ENCODE results near the gene WWC2. TPM values are rescaled to one million over a fixed set of nuclear protein-coding genes. Genes with fewer than 3 reads are reported as not detected.

Gene WWC2
- total RNA-seq, 1 experiment from 2014 or later: 80.3 TPM

GRCh38 chr4:183100827-183101226 is 1.8 kb downstream of the WWC2 start:
- no peaks in the 10 kb centered on the region for H3K36me3 ChIP-seq (ENCODE audit: control insufficient read depth, insufficient read depth, low read length)
- H3K9me3 ChIP-seq (ENCODE audit: control insufficient read depth, insufficient read depth, low read depth, low read length): no peaks in the 10 kb centered on the region
- peak overlapping the region; percentile 61; the same call in 1 of the 2 replicates for H3K27ac ChIP-seq (ENCODE audit: low read length)
- ChIA-PET CTCF (no interaction called here), POLR2A (no interaction called here)
- no peak for DNase-seq (ENCODE audit: low read depth, low spot score)
- no peak for ATAC-seq
- peak overlapping the region; percentile 74 to 81 for H3K4me3 ChIP-seq (ENCODE audit: low read depth in 2 of 2, low read length in 2 of 2)
- H3K27me3 ChIP-seq (ENCODE audit: control insufficient read depth, insufficient read depth, low read length): no peaks in the 10 kb centered on the region
- no TSS peak for BruUV-seq (replicated peaks)
- TF ChIP-seq POLR2AphosphoS5 (IDR thresholded peaks at IDR 0.05; ENCODE audit: low read depth, low read length): no peak
- TF ChIP-seq SIN3A (IDR thresholded peaks at IDR 0.05; ENCODE audit: borderline replicate concordance, insufficient read depth, low read depth, low read length): no peak
- TF ChIP-seq CTCF (IDR thresholded peaks at IDR 0.05): no peak
- TF ChIP-seq REST (IDR thresholded peaks at IDR 0.05; ENCODE audit: insufficient read depth in 1 of 2, low read depth in 2 of 2, low read length in 1 of 2): no peak
- no peak for TF ChIP-seq TCF7L2 (IDR thresholded peaks at IDR 0.05; ENCODE audit: low read depth, low read length)
- intact Hi-C loops (cut with micrococcal nuclease; ENCODE audit: unreplicated experiment): no loop called here
- in situ Hi-C loops (cut with HindIII; ENCODE audit: low pct_unique_long_range_greater_than_20kb, low sequenced_read_pairs): no loop called here
- peaks cover 15% of the 10 kb centered on the region for H3K4me1 ChIP-seq (ENCODE audit: control insufficient read depth, insufficient read depth, low read length)

- in situ Hi-C loops (cut with HindIII; ENCODE audit: low pct_unique_long_range_greater_than_20kb, low sequenced_read_pairs): no loop called here
- no peaks in the 10 kb centered on the region for H3K36me3 ChIP-seq (ENCODE audit: control insufficient read depth, insufficient read depth, low read length)
- H3K27me3 ChIP-seq (ENCODE audit: control insufficient read depth, insufficient read depth, low read length): no peaks in the 10 kb centered on the region
- no TSS peak for BruUV-seq (replicated peaks)
- intact Hi-C loops (cut with micrococcal nuclease; ENCODE audit: unreplicated experiment): no loop called here
- H3K9me3 ChIP-seq (ENCODE audit: control insufficient read depth, insufficient read depth, low read depth, low read length): no peaks in the 10 kb centered on the region
- no peak for DNase-seq (ENCODE audit: low read depth, low spot score)
- TF ChIP-seq SIN3A (IDR thresholded peaks at IDR 0.05; ENCODE audit: borderline replicate concordance, insufficient read depth, low read depth, low read length) (no peak), TCF7L2 (IDR thresholded peaks at IDR 0.05; ENCODE audit: low read depth, low read length) (no peak), CTCF (IDR thresholded peaks at IDR 0.05) (no peak), REST (IDR thresholded peaks at IDR 0.05; ENCODE audit: insufficient read depth in 1 of 2, low read depth in 2 of 2, low read length in 1 of 2) (no peak), POLR2AphosphoS5 (IDR thresholded peaks at IDR 0.05; ENCODE audit: low read depth, low read length) (no peak)
- peaks cover 18% of the 10 kb centered on the region for H3K4me1 ChIP-seq (ENCODE audit: control insufficient read depth, insufficient read depth, low read length)
- peak overlapping the region in 1 of 2 experiments; percentile 74; a peak in 1 of 4 replicates for H3K4me3 ChIP-seq (ENCODE audit: low read depth in 2 of 2, low read length in 2 of 2)
- H3K27ac ChIP-seq (ENCODE audit: low read length): no peak overlapping the region
- ChIA-PET CTCF (no interaction called here), POLR2A (no interaction called here)
- no peak for ATAC-seq
Observed at GRCh38 chr4:183101956-183102480, 3.0 kb downstream of the WWC2 start.
